HepG2 (cell line): Measurements from ENCODE around the gene CCND1. TPM values are rescaled to one million over a fixed set of nuclear protein-coding genes. Genes with fewer than 3 reads are reported as not detected.
A peak's percentile ranks its signal among the peaks of the same experiment; 100 is the strongest.

ENCODE experiments used
- AGO1 ChIP-seq: fragments of 200-400 bp; formaldehyde crosslinking; IDR thresholded peaks from 2 replicates; pipeline ENCODE4 v1.6.1; 2017; ENCODE audit warnings: mild to moderate bottlenecking, low read depth, low read length, moderate library complexity; ENCODE audit not compliant: poor library complexity, severe bottlenecking
- GLI4 ChIP-seq: sonication (generic); formaldehyde crosslinking; IDR thresholded peaks from 2 replicates; pipeline ENCODE4 v1.5.1; 2020; ENCODE audit warnings: missing genetic modification reagents, mild to moderate bottlenecking, moderate library complexity, borderline replicate concordance
- HCFC1 ChIP-seq: fragments of 150-350 bp; IDR thresholded peaks from 2 replicates; pipeline ENCODE4 v1.6.1; 2014; ENCODE audit warnings: low read depth, low read length
- HNRNPK ChIP-seq: fragments of 200-400 bp; formaldehyde crosslinking; IDR thresholded peaks from 2 replicates; pipeline ENCODE4 v1.6.1; 2018; ENCODE audit warnings: low read length, low read depth, moderate library complexity, mild to moderate bottlenecking; ENCODE audit not compliant: poor library complexity, severe bottlenecking
- HNRNPLL ChIP-seq: fragments of 200-400 bp; formaldehyde crosslinking; IDR thresholded peaks from 2 replicates; pipeline ENCODE4 v1.6.1; 2017; ENCODE audit warnings: mild to moderate bottlenecking, low read depth, low read length; ENCODE audit not compliant: poor library complexity, severe bottlenecking
- THAP11 ChIP-seq: IDR thresholded peaks from 2 replicates; pipeline ENCODE4 v1.6.1; 2016; ENCODE audit warnings: missing biosample characterization, missing genetic modification reagents
- ZNF333 ChIP-seq: sonication (generic); formaldehyde crosslinking; IDR thresholded peaks from 2 replicates; pipeline ENCODE4 v1.4.0; 2020; ENCODE audit warnings: mild to moderate bottlenecking, missing genetic modification reagents, borderline replicate concordance
- ZNF33A ChIP-seq: sonication (generic); formaldehyde crosslinking; IDR thresholded peaks from 2 replicates; pipeline ENCODE4 v1.5.1; 2020; ENCODE audit warnings: missing genetic modification reagents, mild to moderate bottlenecking, moderate library complexity, borderline replicate concordance
- ZNF34 ChIP-seq: sonication (generic); formaldehyde crosslinking; IDR thresholded peaks from 2 replicates; pipeline ENCODE4 v1.4.0; 2020; ENCODE audit warnings: mild to moderate bottlenecking, missing genetic modification reagents, borderline replicate concordance
- ZNF431 ChIP-seq: sonication (generic); formaldehyde crosslinking; IDR thresholded peaks from 2 replicates; pipeline ENCODE4 v1.9.0; 2022; ENCODE audit warnings: missing genetic modification reagents, low read depth, mild to moderate bottlenecking, borderline replicate concordance
- ZNF549 ChIP-seq: sonication (generic); formaldehyde crosslinking; IDR thresholded peaks from 2 replicates; pipeline ENCODE4 v1.5.0; 2020; ENCODE audit warnings: missing genetic modification reagents
- ZNF567 ChIP-seq: sonication (generic); formaldehyde crosslinking; IDR thresholded peaks from 2 replicates; pipeline ENCODE4 v1.8.1; 2023; ENCODE audit warnings: mild to moderate bottlenecking, missing genetic modification reagents, borderline replicate concordance
- polyA plus RNA-seq, 8 experiments: library from polyadenylated mRNA; depleted of rRNA in 3 of 8; stranded (reverse) in 7 of 8; unstranded in 1 of 8; fragments of >200 nt; fragmentation: Illumina TruSeq in 4 of 8; extraction: Trizol in 4 of 8; gene quantifications; 2 replicates each; pipeline versions ENCODE4 v1.2.1 to v1.2.3, GENCODE V29; 2011 to 2016; ENCODE audit warnings: low read depth in 4 of 8, missing spikeins in 1 of 8, mixed read lengths in 1 of 8; ENCODE audit not compliant: insufficient read depth in 1 of 8
- total RNA-seq, 5 experiments: library from RNA; depleted of rRNA; stranded (reverse); fragments of >200 nt; fragmentation: Illumina TruSeq; extraction: Trizol; gene quantifications; 2 replicates each; pipeline ENCODE4 v1.2.3, GENCODE V29; 2016; ENCODE audit warnings: low read depth in 1 of 5
- TF ChIP-seq, protein P1 (sequence below): sonication (generic); formaldehyde crosslinking; conservative IDR thresholded peaks from 2 replicates; pipeline ENCODE4 v1.4.0; 2020; ENCODE audit warnings: missing genetic modification reagents
- TF ChIP-seq, protein P2 (sequence below): sonication (generic); formaldehyde crosslinking; IDR thresholded peaks from 2 replicates; pipeline ENCODE4 v1.8.1; 2023; ENCODE audit warnings: mild to moderate bottlenecking, missing genetic modification reagents
- TF ChIP-seq, protein P3 (sequence below): sonication (generic); formaldehyde crosslinking; conservative IDR thresholded peaks from 2 replicates; pipeline ENCODE4 v1.8.0; 2022; ENCODE audit warnings: low read depth, missing genetic modification reagents
- TF ChIP-seq, protein P4 (sequence below): IDR thresholded peaks from 2 replicates; pipeline ENCODE4 v1.6.1; 2016; ENCODE audit warnings: control low read depth
- TF ChIP-seq, protein P5 (sequence below): sonication (generic); formaldehyde crosslinking; IDR thresholded peaks from 2 replicates; pipeline ENCODE4 v1.4.0; 2020; ENCODE audit warnings: missing genetic modification reagents, mild to moderate bottlenecking, borderline replicate concordance
- TF ChIP-seq, protein P6 (sequence below): sonication (generic); formaldehyde crosslinking; IDR thresholded peaks from 2 replicates; pipeline ENCODE4 v1.4.0; 2020; ENCODE audit warnings: missing genetic modification reagents

CCND1 gene
- total and polyA plus RNA-seq, 2 of the 13 experiments (the other 11 are each of a cell fraction or from before 2014, with no cell fraction given), result 107 to 136 TPM

DNA sequence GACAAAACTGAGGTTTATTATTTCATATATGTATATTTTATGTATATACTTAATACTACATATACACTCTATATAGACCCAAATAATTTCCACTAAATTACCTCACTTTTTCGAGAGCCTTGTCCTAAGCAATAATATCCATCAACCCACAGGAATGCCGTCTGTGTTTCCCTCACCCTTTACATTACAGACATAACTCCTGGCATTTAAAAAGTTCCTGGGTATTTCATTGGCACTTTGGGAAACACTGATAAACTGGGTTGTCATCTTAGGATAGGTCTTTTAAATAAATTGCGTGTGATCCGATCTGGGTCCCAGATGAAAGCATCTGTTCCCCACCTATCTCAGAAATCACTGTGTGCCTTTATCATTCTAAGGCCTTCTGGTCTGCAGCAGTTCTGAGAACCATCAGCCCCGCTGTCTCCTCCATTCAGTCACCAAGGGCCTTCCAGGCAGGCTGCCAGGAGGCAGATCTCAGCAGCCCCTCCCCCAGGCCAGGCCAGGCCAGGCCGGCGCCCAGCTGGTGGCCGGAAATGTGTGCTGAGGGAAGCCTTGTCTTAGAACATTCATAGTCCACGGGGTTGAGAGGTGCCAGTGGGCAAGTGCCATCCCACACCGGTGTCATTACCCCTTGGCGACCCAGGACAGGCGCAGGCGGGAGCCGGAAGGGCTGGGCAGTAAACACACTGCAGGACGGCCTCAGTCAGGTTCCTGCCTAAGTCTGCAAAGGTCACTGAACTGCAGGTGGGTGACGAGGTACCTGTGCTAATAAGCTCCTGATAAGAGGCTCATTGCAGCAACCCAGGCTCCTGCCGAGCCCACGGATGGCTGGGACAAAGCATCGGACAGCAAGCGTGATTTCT lies 59.6 kb downstream of the CCND1 start (continued):
- TF ChIP-seq ZNF33A (CRISPR knock-in tag) (no peak), ZNF431 (CRISPR knock-in tag) (no peak), ZNF549 (CRISPR knock-in tag) (no peak), AGO1 (peak; percentile 37), GLI4 (no peak), HNRNPLL (peak; percentile 40), ZNF34 (no peak), ZNF333 (0 out of 2 replicates have a peak, but pooled peaks have one; percentile 69), ZNF567 (CRISPR knock-in tag) (no peak), THAP11 (0 out of 2 replicates have a peak, but pooled peaks have one; percentile 21), HCFC1 (no peak), HNRNPK (no peak)
- TF ChIP-seq, protein P1, sequence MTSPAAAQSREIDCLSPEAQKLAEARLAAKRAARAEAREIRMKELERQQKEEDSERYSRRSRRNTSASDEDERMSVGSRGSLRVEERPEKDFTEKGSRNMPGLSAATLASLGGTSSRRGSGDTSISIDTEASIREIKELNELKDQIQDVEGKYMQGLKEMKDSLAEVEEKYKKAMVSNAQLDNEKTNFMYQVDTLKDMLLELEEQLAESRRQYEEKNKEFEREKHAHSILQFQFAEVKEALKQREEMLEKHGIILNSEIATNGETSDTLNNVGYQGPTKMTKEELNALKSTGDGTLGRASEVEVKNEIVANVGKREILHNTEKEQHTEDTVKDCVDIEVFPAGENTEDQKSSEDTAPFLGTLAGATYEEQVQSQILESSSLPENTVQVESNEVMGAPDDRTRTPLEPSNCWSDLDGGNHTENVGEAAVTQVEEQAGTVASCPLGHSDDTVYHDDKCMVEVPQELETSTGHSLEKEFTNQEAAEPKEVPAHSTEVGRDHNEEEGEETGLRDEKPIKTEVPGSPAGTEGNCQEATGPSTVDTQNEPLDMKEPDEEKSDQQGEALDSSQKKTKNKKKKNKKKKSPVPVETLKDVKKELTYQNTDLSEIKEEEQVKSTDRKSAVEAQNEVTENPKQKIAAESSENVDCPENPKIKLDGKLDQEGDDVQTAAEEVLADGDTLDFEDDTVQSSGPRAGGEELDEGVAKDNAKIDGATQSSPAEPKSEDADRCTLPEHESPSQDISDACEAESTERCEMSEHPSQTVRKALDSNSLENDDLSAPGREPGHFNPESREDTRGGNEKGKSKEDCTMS (CRISPR knock-in tag), result no peak
- TF ChIP-seq, protein P2, sequence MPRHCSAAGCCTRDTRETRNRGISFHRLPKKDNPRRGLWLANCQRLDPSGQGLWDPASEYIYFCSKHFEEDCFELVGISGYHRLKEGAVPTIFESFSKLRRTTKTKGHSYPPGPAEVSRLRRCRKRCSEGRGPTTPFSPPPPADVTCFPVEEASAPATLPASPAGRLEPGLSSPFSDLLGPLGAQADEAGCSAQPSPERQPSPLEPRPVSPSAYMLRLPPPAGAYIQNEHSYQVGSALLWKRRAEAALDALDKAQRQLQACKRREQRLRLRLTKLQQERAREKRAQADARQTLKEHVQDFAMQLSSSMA, result no peak
- TF ChIP-seq, protein P3, sequence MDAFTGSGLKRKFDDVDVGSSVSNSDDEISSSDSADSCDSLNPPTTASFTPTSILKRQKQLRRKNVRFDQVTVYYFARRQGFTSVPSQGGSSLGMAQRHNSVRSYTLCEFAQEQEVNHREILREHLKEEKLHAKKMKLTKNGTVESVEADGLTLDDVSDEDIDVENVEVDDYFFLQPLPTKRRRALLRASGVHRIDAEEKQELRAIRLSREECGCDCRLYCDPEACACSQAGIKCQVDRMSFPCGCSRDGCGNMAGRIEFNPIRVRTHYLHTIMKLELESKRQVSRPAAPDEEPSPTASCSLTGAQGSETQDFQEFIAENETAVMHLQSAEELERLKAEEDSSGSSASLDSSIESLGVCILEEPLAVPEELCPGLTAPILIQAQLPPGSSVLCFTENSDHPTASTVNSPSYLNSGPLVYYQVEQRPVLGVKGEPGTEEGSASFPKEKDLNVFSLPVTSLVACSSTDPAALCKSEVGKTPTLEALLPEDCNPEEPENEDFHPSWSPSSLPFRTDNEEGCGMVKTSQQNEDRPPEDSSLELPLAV (CRISPR knock-in tag), result no peak
- TF ChIP-seq, protein P4, sequence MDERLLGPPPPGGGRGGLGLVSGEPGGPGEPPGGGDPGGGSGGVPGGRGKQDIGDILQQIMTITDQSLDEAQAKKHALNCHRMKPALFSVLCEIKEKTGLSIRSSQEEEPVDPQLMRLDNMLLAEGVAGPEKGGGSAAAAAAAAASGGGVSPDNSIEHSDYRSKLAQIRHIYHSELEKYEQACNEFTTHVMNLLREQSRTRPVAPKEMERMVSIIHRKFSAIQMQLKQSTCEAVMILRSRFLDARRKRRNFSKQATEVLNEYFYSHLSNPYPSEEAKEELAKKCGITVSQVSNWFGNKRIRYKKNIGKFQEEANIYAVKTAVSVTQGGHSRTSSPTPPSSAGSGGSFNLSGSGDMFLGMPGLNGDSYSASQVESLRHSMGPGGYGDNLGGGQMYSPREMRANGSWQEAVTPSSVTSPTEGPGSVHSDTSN, result no peak
- TF ChIP-seq, protein P5, sequence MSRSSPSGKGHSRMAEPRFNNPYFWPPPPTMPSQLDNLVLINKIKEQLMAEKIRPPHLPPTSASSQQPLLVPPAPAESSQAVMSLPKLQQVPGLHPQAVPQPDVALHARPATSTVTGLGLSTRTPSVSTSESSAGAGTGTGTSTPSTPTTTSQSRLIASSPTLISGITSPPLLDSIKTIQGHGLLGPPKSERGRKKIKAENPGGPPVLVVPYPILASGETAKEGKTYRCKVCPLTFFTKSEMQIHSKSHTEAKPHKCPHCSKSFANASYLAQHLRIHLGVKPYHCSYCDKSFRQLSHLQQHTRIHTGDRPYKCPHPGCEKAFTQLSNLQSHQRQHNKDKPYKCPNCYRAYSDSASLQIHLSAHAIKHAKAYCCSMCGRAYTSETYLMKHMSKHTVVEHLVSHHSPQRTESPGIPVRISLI (CRISPR knock-in tag), result no peak
- TF ChIP-seq, protein P6, sequence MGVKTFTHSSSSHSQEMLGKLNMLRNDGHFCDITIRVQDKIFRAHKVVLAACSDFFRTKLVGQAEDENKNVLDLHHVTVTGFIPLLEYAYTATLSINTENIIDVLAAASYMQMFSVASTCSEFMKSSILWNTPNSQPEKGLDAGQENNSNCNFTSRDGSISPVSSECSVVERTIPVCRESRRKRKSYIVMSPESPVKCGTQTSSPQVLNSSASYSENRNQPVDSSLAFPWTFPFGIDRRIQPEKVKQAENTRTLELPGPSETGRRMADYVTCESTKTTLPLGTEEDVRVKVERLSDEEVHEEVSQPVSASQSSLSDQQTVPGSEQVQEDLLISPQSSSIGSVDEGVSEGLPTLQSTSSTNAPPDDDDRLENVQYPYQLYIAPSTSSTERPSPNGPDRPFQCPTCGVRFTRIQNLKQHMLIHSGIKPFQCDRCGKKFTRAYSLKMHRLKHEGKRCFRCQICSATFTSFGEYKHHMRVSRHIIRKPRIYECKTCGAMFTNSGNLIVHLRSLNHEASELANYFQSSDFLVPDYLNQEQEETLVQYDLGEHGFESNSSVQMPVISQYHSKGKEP (CRISPR knock-in tag), result no peak
